Motor neuron (in vitro differentiated cells): ENCODE data around the gene SCN2B. TPM values are rescaled to one million over a fixed set of nuclear protein-coding genes. Genes with fewer than 3 reads are reported as not detected.
A peak's percentile ranks its signal among the peaks of the same experiment; 100 is the strongest.

Experiments used
- ATAC-seq, 8 experiments: fragments of 200-7000 bp; cut with Tn5 transposase; replicated peaks in 6 of 8; 2 replicates each; pipeline ENCODE4 v1.8.0; 2021; ENCODE audit warnings: mild to moderate bottlenecking in 8 of 8, moderate library complexity in 8 of 8
- H3K27ac ChIP-seq, 2 donors: fragments of 250-450 bp; sonication (Bioruptor Pico); 2 replicates each; pipeline ENCODE4 v1.9.0; 2021; ENCODE audit warnings: antibody characterized with exemption in 2 of 2, mild to moderate bottlenecking in 2 of 2, moderate library complexity in 1 of 2
- H3K4me1 ChIP-seq, 2 donors: fragments of 250-450 bp; sonication (Bioruptor Pico); replicated peaks in 1 of 2; 2 replicates each; pipeline ENCODE4 v1.6.1; 2021; ENCODE audit warnings: antibody characterized with exemption in 2 of 2, mild to moderate bottlenecking in 2 of 2, moderate library complexity in 1 of 2
- H3K4me3 ChIP-seq, 5 donors: fragments of 250-450 bp; sonication (Bioruptor Pico); 2 replicates each; pipeline ENCODE4 v1.9.0; 2021; ENCODE audit warnings: antibody characterized with exemption in 5 of 5, mild to moderate bottlenecking in 5 of 5, moderate library complexity in 4 of 5
- WGBS, 10 experiments: fragments of 450-650 bp; shearing (Covaris generic); methylation state at CpG; one replicate each; pipeline ENCODE4 v1.0.0; 2022; 5-methylcytosine and 5-hydroxymethylcytosine counted together
- in situ Hi-C, 9 experiments: fragments of 400-800 bp; cut with MboI; loops; one replicate each; pipeline ENCODE4 v1.15.0; 2021; ENCODE audit warnings: low sequenced_read_pairs in 9 of 9, low pct_unique_long_range_greater_than_20kb in 2 of 9; ENCODE audit not compliant: unreplicated experiment in 9 of 9
- total RNA-seq, 8 experiments: library from RNA; unstranded; fragments of 300-600 nt; gene quantifications; 2 replicates each; pipeline versions ENCODE4 v1.2.3 to v1.2.4, GENCODE V29; 2022

SCN2B gene
- total RNA-seq, 8 experiments from 2014 or later: 0.08 to 3.4 (median 0.22) TPM

DNA sequence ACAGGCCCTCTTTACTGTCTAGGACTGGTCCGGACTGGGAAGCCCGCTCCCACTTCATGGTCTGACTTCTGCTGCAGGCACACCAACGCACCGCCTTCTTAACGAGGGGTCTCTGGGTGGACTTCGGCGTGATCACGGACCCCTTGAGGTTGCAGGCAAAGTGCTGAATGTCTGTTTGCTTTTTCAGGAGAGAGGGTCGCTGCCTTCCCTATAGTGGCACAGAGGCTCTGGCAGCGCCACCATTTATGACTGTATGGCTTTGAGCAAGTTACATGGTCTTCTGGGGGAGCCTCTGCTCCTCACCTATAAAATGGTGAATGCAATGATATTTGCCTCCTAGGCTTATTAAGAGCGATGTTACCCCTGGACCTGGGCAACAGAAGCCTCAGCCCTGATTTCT is 22.5 kb downstream of the SCN2B start:
- in situ Hi-C loops: no loop called here
- Histone ChIP-seq H3K4me1 (peaks cover 0 to 4% of the 10 kb centered on the region in 2 donors), H3K4me3 (no peak overlapping the region), H3K27ac (no peak overlapping the region)
- ATAC-seq: no peak
- WGBS, 10 experiments: 62 to 100% (median 94%) methylated on average over 1 to 3 of the region's 11 CpGs; no CpG with 5 or more reads in 4 of the 10 experiments

DNA sequence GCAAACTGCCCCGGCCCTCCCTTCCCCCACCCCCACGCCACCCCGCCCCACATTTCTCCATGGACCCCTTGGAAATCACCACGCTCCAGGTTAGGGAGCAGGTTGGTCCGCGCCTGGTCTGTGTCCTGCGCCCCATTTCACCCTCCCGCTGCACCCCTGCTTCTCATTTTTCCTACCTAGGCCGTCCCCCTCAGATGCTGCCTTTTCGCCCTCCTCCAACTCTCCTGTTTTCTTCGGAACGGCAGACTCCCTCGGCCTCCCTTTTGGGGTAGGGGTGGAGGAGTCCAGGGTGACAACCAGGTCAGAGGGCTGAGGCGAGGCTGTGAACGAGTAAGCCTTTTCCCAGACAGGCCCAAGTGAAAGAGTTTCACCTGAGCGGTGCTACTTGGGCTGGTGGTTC is 22.9 kb downstream of the SCN2B start:
- Histone ChIP-seq H3K4me1 (peaks cover 0 to 4% of the 10 kb centered on the region in 2 donors), H3K4me3 (peak overlapping the region; percentile 40 to 60 (median 41)), H3K27ac (no peak overlapping the region)
- in situ Hi-C loops: no loop called here
- ATAC-seq: no peak
- WGBS, 10 experiments: 10 to 100% (median 62%) methylated on average over 1 to 5 of the region's 16 CpGs; no CpG with 5 or more reads in 6 of the 10 experiments

DNA sequence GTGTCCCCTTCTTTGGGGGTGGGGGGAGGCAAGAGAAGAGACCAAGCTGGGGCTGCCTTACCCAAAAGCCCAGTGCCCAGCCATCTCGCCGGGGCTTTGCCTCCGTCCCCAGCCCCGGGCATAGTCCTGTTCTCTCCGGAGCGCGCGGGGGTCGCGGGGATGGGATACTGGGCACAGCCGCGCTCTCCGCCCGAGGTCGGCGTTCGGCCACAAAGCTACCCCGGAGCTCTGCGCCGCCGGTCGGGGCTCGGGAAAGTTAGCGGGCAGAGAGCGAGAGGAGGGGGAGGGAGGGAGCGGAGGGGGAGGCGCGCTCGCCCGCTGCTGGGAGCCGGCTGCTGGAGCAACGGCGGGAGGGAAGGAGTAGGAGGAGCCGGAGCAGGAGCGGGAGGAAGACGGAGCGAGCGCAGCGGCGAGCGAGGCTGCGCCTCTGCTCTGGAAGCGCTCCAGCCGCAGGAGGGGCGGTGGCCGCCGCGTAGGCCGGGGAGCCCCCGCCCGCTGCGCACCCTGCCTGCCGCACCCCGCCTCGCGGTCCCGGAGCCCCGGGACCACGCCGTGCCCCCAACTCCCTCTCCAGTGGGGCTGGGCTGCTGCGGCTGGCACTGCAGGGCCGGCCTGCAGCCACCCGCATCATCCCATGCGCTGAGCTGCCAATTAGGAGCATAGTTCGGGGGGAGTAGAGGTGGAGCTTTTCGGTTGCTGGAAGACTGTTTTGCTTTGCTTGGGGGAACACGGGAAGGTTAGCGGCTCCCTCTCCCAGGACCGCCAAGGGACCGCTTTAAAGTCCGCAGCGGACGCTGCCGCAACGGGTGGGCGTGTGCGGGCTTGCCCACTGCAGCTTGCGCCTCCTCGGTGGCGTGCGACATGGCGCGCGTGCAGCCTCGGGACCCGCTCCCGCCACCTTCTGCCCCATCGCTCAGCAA is 23.6 kb downstream of the SCN2B start, which contains the start of gene SCN4B:
TSS of gene SCN4B (minus strand) at position 272 of the 920 bp plus-strand sequence. CDS start at position 122, 150 bp downstream.
- H3K4me3 ChIP-seq: peak within 1 kb of the TSS; percentile 40 to 60 (median 41)
- peaks cover 0 to 4% of the 10 kb centered on the region in 2 donors for H3K4me1 ChIP-seq
- in situ Hi-C loops: no loop called here
- ATAC-seq: peak; percentile 89 to 96 (median 94)
- WGBS, 10 experiments: 0% methylated on average over 2 of the region's 88 CpGs; no CpG with 5 or more reads in 9 of the 10 experiments
- no peak within 1 kb of the TSS for H3K27ac ChIP-seq

DNA sequence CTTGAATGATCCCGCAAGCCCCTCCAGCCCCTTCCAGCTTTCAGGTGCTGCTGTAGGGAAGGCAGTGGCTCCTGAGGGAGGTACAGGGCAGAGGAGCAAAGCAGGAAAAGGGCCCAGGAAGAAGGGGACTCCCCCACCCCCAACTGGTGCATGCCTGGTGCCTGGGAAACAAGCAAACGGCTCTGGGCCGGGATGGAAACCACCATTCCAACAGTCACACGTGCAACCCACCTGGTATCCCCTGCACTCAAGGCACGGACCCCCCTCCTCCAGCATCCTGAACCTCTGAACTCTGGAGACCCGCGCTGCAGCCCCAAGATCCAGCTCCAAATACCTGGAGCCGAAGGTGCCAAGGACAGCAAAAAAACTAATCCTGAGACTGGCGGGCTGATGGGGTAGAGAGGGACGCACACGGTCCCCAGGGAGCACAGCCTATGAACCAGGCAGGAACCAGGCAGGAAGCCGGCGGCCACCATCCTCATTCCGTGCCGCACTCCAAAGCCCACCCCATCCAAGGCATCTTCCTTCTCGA is 24.4 kb downstream of the SCN2B start:
- ATAC-seq: peak in 5 of 8 experiments; percentile 15 to 39 (median 27)
- Histone ChIP-seq H3K27ac (no peak overlapping the region), H3K4me3 (peak overlapping the region; percentile 40 to 60 (median 41)), H3K4me1 (peaks cover 0 to 4% of the 10 kb centered on the region in 2 donors)
- in situ Hi-C loops: no loop called here
- WGBS, 10 experiments: 0 to 100% (median 30%) methylated on average over 1 to 7 of the region's 16 CpGs; no CpG with 5 or more reads in 3 of the 10 experiments

DNA sequence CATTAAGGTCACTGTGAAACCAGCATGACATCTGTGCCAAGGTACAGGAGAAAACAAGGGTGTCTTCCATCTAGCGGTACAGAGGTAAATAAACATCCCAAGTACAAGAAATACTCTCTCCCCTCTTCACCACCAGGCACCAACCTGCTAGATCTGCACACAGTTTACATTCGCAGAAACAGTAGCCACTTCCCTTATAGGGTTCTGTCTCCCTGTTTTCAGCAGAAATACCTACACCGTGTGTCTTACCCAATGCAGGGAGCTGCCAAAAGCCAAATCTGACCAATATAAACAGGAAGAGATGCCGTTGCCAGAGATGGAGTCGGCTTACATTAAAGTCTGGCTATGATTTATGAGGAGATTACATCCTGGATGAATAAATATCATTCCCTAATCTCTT is 25.0 kb downstream of the SCN2B start:
- 33 to 83% (median 63%) methylated on average over 1 to 5 of the region's 5 CpGs; no CpG with 5 or more reads in 3 of the 10 experiments for WGBS, 10 experiments
- H3K4me1 ChIP-seq: peaks cover 0 to 4% of the 10 kb centered on the region in 2 donors
- no peak overlapping the region for H3K27ac ChIP-seq
- ATAC-seq: no peak
- in situ Hi-C loops: no loop called here
- H3K4me3 ChIP-seq: no peak overlapping the region

DNA sequence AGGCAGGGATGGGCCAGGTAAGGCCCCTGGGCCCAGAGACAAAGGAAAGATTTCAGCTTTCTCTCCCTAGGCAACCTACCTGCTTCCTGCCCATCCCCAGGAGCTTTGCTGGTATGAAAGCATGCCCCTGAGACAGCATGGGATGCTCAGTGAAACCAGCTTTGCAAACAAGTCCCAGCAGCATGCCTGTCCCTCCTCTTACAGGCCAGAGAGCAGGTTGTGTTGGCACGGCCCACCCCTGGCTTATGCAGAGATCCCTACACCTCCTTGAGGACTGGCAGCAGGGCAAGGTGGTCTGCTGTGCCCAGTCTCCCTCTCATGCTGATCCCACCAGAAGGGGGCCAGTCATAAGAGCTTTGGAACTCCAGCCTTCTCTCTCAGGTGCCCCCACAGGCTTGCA is 26.9 kb downstream of the SCN2B start:
- 40% methylated on average over 1 of the region's 1 CpG; no CpG with 5 or more reads in 9 of the 10 experiments for whole genome bisulfite sequencing, 10 experiments
- Histone ChIP-seq H3K4me1 (peaks cover 0 to 4% of the 10 kb centered on the region in 2 donors), H3K4me3 (no peak overlapping the region), H3K27ac (no peak overlapping the region)
- in situ Hi-C loops: no loop called here
- no peak for ATAC-seq

DNA sequence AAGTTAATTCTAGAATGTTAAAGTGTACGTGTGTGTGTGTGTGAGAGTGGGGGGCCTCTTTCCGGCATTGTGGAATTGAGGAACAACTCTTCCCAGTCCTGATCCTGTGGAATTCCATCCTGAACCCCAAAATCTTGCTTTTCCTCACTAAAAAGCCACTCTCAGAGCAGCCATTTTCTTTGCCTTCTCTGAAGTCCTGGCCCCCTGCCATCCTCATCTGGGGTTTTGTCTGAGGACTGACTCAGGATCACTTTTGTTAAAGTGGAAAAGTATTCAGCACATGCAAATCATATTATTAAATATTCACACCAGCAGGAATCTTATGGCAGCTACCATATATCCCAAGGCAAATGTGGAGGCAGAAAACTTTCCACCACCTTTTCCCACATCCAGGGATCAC is 27.6 kb downstream of the SCN2B start:
- Histone ChIP-seq H3K27ac (no peak overlapping the region), H3K4me1 (peaks cover 0 to 4% of the 10 kb centered on the region in 2 donors), H3K4me3 (no peak overlapping the region)
- WGBS, 10 experiments: 45 to 88% (median 76%) methylated on average over 1 to 2 of the region's 2 CpGs; no CpG with 5 or more reads in 4 of the 10 experiments
- in situ Hi-C loops: no loop called here
- no peak for ATAC-seq

DNA sequence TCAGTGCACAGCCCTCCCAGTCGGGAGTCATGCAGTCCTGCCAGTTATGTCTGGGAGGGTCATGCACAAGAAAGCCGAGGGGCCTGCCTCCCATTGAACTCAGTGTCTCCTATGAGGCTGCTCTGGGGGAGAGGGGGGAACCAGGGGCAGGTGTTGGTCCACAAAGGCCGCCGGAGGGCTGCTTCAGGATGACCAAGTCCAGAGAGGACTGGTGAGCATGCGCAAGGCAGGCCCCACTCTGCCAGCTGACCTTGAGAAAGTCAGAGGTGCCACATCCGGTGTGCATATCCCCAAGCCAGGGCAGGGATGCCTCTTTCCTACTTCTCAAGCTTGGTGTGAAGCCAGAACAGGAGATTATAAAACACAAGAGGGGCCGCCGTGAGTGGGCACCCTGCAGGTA is 28.2 kb downstream of the SCN2B start:
- ATAC-seq: no peak
- Histone ChIP-seq H3K4me3 (no peak overlapping the region), H3K27ac (no peak overlapping the region), H3K4me1 (peaks cover 0 to 4% of the 10 kb centered on the region in 2 donors)
- WGBS, 10 experiments: 0 to 80% (median 42%) methylated on average over 1 to 2 of the region's 8 CpGs; no CpG with 5 or more reads in 5 of the 10 experiments
- in situ Hi-C loops: no loop called here

DNA sequence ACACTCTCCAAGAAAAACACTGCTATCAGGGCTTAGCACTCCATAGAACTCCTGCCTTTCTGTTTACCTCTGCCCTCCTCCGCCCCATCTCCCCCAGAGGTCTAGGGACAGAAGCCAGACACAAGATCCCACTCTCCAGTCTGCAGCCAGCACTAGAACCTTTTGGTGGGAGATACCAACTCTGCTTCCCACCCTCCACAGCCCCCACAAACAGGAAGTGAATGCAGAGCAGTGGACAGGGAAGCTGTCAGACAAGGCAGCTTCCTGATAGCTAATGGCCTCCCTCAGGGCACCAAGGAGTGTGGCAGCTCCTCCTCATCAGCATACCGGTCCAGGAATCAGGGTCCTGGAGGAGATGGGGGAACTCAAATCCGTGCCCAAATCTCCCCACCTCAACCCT is 28.9 kb downstream of the SCN2B start:
- 29 to 100% (median 50%) methylated on average over 1 to 3 of the region's 3 CpGs; no CpG with 5 or more reads in 5 of the 10 experiments for WGBS, 10 experiments
- ATAC-seq: no peak
- Histone ChIP-seq H3K4me3 (no peak overlapping the region), H3K4me1 (peaks cover 0 to 4% of the 10 kb centered on the region in 2 donors), H3K27ac (no peak overlapping the region)
- in situ Hi-C loops: no loop called here

DNA sequence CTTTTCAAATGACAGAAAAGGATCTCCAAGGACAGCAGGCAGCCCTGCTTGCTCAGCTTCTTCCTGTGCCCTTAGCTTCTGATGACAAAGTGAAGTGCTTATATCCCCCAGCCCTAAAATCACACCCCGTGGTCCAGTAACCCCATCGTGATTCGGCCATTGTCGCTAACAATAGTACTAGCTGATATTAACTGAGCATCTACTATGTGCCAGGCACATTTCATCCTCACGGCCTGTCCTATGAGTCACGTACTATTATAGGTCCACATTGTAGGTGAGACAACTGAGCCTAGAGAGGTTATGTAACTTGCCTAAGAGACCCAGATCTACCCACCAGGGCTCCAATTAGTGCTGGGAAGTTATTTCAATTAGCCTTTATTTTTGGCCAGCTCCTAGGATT is 29.9 kb downstream of the SCN2B start:
- Histone ChIP-seq H3K27ac (no peak overlapping the region), H3K4me1 (no peaks in the 10 kb centered on the region), H3K4me3 (no peak overlapping the region)
- WGBS, 10 experiments: 73 to 100% (median 90%) methylated on average over 1 to 6 of the region's 6 CpGs; no CpG with 5 or more reads in 3 of the 10 experiments
- no peak for ATAC-seq
- in situ Hi-C loops: no loop called here

DNA sequence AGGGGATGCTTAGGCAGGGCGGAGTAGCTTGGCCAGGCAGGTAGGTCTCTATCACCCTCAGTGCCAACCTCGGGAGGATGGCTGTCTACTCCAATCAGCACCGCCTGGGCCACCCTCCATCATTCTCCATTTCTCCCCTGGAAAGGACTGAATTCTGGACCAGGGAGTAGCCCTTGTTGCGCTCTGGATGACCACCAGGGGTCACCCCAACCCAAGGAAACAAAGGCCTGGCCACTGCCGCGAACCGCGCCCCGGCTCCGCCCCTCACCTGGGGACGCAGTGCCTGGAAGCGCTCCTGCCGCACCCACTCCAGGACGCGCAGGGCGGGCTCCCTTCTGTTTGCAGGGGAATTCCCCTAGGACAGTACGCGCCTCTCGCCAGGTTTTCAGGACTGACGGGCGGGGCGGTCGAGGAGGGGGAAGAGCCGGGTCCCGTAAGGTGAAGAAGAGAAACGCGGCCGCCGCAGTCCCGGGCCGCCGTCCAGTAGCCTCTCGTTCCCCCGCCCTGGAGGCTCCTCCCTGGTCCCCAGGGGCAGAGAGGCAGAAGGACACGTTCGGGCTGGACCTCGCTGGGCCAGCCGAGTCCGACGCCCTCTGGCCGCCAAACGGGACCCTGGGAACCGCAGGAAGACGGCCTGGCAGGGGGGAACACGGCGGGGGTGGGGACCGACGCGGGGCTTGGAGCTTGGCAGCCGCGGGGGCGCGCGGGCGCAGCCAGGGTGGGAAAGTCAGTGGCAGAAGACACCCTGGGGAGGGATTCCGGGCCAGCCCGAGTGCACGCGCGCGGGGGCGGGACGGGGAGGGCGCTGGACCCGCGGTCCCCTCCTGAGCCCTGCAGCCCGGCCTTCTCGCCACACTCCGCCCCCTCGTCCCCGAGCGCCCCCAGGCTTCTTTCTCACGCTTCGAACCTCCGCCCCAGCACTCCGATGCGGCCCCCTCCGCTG is 30.9 kb downstream of the SCN2B start:
- in situ Hi-C loops: no loop called here
- no peak overlapping the region for H3K27ac ChIP-seq
- ATAC-seq: peak; percentile 79 to 95 (median 90)
- WGBS, 10 experiments: 0 to 3% (median 0%) methylated on average over 1 to 9 of the region's 78 CpGs; no CpG with 5 or more reads in 6 of the 10 experiments
- peak overlapping the region; percentile 46 to 68 (median 49) for H3K4me3 ChIP-seq
- no peaks in the 10 kb centered on the region for H3K4me1 ChIP-seq
